ENCODE measurements around the gene CCNK. TPM values are rescaled to one million over a fixed set of nuclear protein-coding genes. Genes with fewer than 3 reads are reported as not detected.

Gene CCNK
- total RNA-seq, 1 experiment from 2014 or later: 80.1 TPM

DNA sequence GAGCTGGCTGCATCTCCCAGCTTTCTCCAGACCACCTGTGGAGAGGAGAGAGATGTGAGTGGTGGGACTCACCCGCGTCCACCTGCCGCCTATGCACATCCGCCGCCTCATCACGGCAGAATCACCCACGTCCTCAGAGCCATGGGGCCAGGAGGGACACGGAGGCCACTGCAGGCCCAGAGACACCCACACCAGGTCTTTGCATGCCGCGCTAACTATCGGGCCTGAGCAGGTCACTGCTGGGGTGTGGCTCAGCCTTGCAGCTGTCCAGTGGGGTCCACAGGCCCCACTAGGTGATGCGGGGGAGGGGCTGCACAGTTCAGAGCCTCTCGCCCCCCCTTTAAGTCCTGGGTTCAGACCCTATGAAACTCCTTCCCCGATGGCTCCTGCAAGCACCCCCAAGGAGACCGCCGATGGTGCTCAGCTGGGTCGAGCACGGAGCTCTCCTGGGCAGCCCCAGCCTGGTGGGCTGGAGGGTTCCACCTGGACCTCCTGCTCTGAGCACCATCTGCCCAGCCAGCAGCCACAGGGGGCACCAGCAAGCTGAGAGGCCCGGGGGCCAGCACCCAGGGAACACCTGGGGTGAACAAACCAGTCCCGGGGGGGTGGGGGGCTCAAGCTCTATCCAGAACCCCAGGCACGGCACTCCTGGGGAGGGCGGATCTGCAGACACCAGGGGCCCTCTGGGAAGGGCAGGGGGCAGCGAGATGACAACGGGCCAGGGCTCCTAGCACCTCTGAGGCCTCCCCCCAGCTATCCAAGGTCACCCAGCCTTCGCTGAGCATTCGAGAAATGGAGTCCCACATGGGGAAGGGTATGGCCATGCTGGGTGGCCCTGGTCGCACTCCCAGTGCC, 34.3 kb downstream of the CCNK start:
- H3K56ac ChIP-seq (ENCODE audit: insufficient read length, low read depth, low read length): no peak overlapping the region
- H4K91ac ChIP-seq (ENCODE audit: insufficient read length, low read depth, low read length): no peak overlapping the region
- no peak for TF ChIP-seq CTCF (conservative IDR thresholded peaks at IDR 0.05)
- H2AFZ ChIP-seq (ENCODE audit: low read length): no peak overlapping the region
- WGBS (ENCODE audit: extremely low coverage, insufficient read length, low lambda C conversion rate): no CpG with 5 or more reads among the region's 27 CpGs
- no peaks in the 10 kb centered on the region for H3K79me1 ChIP-seq (ENCODE audit: insufficient read depth, low read depth, low read length, poor library complexity, severe bottlenecking)
- Mint-ChIP-seq H3K4me3 (no peak overlapping the region), H3K9me3 (no peaks in the 10 kb centered on the region), H3K4me1 (peaks cover 3 to 4% of the 10 kb centered on the region in 2 experiments), H3K36me3 (ENCODE audit: insufficient read depth in 1 of 3, low read depth in 3 of 3) (peaks cover 0 to 14% (median 13%) of the 10 kb centered on the region in 3 experiments; a peak in 4 of 7 replicates), H3K27me3 (ENCODE audit: low read depth) (no peaks in the 10 kb centered on the region), H3K27ac (no peak overlapping the region)
- no peak overlapping the region for H3T11ph ChIP-seq (ENCODE audit: low read length)
- peaks cover 3% of the 10 kb centered on the region for H4K20me1 ChIP-seq (ENCODE audit: control insufficient read depth, insufficient read depth, insufficient read length)
- DNase-seq: peak; percentile 27
- no peak overlapping the region for H3K18ac ChIP-seq (ENCODE audit: insufficient read length, low read depth, low read length)
- H3K4me1 ChIP-seq (ENCODE audit: insufficient read depth, low read length): no peaks in the 10 kb centered on the region
- H3K14ac ChIP-seq (ENCODE audit: insufficient read depth, low read length): no peak overlapping the region
- no peak overlapping the region for H4K8ac ChIP-seq (replicated peaks; ENCODE audit: insufficient read length, low read depth, low read length)
- no peak overlapping the region for H2BK120ac ChIP-seq (ENCODE audit: low read depth, low read length, poor library complexity, severe bottlenecking)
- no peaks in the 10 kb centered on the region for H3K9me3 ChIP-seq (ENCODE audit: control insufficient read depth, low read depth, low read length)
- H3K4ac ChIP-seq (ENCODE audit: low read depth, low read length): no peak overlapping the region
- H2BK20ac ChIP-seq (ENCODE audit: low read depth, low read length, poor library complexity, severe bottlenecking): no peak overlapping the region
- no peaks in the 10 kb centered on the region for H3K79me2 ChIP-seq (ENCODE audit: insufficient read depth, low read length)
- no peak overlapping the region for H3K9ac ChIP-seq (ENCODE audit: extremely low read depth, insufficient read length, low read length)
- no peak overlapping the region for H2AK5ac ChIP-seq (ENCODE audit: insufficient read length, low read length)
- H3K27me3 ChIP-seq (ENCODE audit: insufficient read depth, low read length): no peaks in the 10 kb centered on the region
- H2BK15ac ChIP-seq (ENCODE audit: low read depth, low read length): no peak overlapping the region
- no peak overlapping the region for H3K27ac ChIP-seq (ENCODE audit: insufficient read length, low read depth, low read length)
- H3K23ac ChIP-seq (ENCODE audit: insufficient read length, low read depth, low read length): no peak overlapping the region
- H2BK12ac ChIP-seq (ENCODE audit: insufficient read length, low read depth, low read length): no peak overlapping the region
- H3K4me2 ChIP-seq (ENCODE audit: insufficient read depth, insufficient read length, low read length): no peak overlapping the region
- H4K5ac ChIP-seq (ENCODE audit: insufficient read length, low read depth, low read length): no peak overlapping the region
- H2BK5ac ChIP-seq (ENCODE audit: insufficient read length, low read length): no peak overlapping the region
- no peaks in the 10 kb centered on the region for H3K23me2 ChIP-seq (ENCODE audit: insufficient read length, low read depth, low read length, poor library complexity, severe bottlenecking)
